ENCODE measurements around the gene GSAP. TPM values are rescaled to one million over a fixed set of nuclear protein-coding genes. Genes with fewer than 3 reads are reported as not detected.

GSAP gene
- total and polyA plus RNA-seq, 2 donors (not counting 3 experiments of a cell fraction or from before 2014, with no cell fraction given) = 2.3 to 5.8 TPM

- intact Hi-C loops (cut with micrococcal nuclease) (no loop called here), dilution Hi-C loops (cut with MboI; ENCODE audit: extremely low pct_ligation_motif_present, low sequenced_read_pairs) (no loop called here)
- Histone ChIP-seq H3K9me3 (replicated peaks; ENCODE audit: control insufficient read depth, insufficient read depth, low read length) (no peaks in the 10 kb centered on the region), H3K4me3 (replicated peaks in 1 of 3; ENCODE audit: insufficient read depth in 1 of 3, low read depth in 1 of 3, low read length in 3 of 3) (no peak overlapping the region), H3K9ac (replicated peaks; ENCODE audit: extremely low read depth, insufficient read depth, low read length) (no peak overlapping the region), H3K36me3 (ENCODE audit: control insufficient read depth in 2 of 2, extremely low read depth in 1 of 2, insufficient read depth in 2 of 2, low read length in 2 of 2) (no peaks in the 10 kb centered on the region), H3K27ac (ENCODE audit: insufficient read depth, low read depth, low read length) (no peak overlapping the region), H4K20me1 (replicated peaks; ENCODE audit: control insufficient read depth, extremely low read depth, insufficient read depth, low read length) (no peaks in the 10 kb centered on the region), H2AFZ (ENCODE audit: low read depth, low read length) (no peak overlapping the region), H3K9me1 (replicated peaks; ENCODE audit: control insufficient read depth, extremely low read depth, insufficient read depth, low read length) (no peaks in the 10 kb centered on the region), H3K4me1 (ENCODE audit: control insufficient read depth, extremely low read depth, insufficient read depth, low read length) (peaks cover 19% of the 10 kb centered on the region), H3K27me3 (ENCODE audit: control insufficient read depth in 2 of 2, insufficient read depth in 2 of 2, low read length in 2 of 2) (no peaks in the 10 kb centered on the region), H3K79me2 (ENCODE audit: control insufficient read depth, insufficient read depth, low read length) (no peaks in the 10 kb centered on the region), H3K4me2 (ENCODE audit: insufficient read depth, low read length) (no peak overlapping the region)
- ChIA-PET POLR2A (no interaction called here), CTCF (no interaction called here)
- FAIRE-seq (no peak), DNase-seq (ENCODE audit: low read depth, low spot score) (no peak)
- TF ChIP-seq GATA2 (IDR thresholded peaks at IDR 0.05; ENCODE audit: insufficient read depth, insufficient read length, low read depth, low read length) (no peak), POLR2A (IDR thresholded peaks at IDR 0.05; ENCODE audit: low read depth, low read length) (no peak), FOS (IDR thresholded peaks at IDR 0.05; ENCODE audit: borderline replicate concordance, insufficient read depth, low read length) (no peak), POLR2AphosphoS5 (IDR thresholded peaks at IDR 0.05; ENCODE audit: insufficient read depth, low read depth, low read length) (no peak), JUN (IDR thresholded peaks at IDR 0.05; ENCODE audit: borderline replicate concordance, insufficient read depth, insufficient read length, low read depth) (no peak), MYC (IDR thresholded peaks at IDR 0.05; ENCODE audit: low read depth, low read length) (no peak)
- no TSS peak for BruUV-seq (replicated peaks)
Measured at GRCh38 chr7:77450613-77451012, 34.5 kb upstream of the GSAP start.

DNA sequence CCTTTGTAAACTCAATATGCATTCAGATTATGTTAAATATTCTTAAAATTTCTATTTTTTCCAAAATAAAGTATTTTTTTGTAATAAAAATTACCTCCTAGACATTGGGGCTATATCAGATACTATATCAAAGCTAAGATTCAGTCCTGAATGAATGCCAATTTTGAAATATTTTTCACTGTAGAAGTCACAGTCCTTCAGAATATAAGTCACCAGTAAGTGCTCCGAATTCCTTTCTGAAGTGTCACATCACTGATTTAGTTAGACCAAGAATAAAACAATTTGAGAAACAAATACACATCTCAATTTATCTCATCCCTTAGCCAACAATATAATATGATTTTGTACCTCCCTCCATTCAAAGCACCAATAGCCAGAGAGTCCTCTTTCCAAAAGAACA, 33.9 kb upstream of the GSAP start:
- DNase-seq (ENCODE audit: low read depth, low spot score) (no peak), FAIRE-seq (no peak)
- TF ChIP-seq MYC (IDR thresholded peaks at IDR 0.05; ENCODE audit: low read depth, low read length) (no peak), POLR2AphosphoS5 (IDR thresholded peaks at IDR 0.05; ENCODE audit: insufficient read depth, low read depth, low read length) (no peak), JUN (IDR thresholded peaks at IDR 0.05; ENCODE audit: borderline replicate concordance, insufficient read depth, insufficient read length, low read depth) (no peak), POLR2A (IDR thresholded peaks at IDR 0.05; ENCODE audit: low read depth, low read length) (no peak), CTCF (IDR thresholded peaks at IDR 0.05; ENCODE audit: extremely low read depth in 1 of 2, insufficient read depth in 1 of 2, low read depth in 1 of 2, low read length in 2 of 2) (no peak)
- H3K27ac ChIP-seq (ENCODE audit: insufficient read depth, low read depth, low read length) = no peak overlapping the region
- peaks cover 15% of the 10 kb centered on the region for H3K4me1 ChIP-seq (ENCODE audit: control insufficient read depth, extremely low read depth, insufficient read depth, low read length)
- H3K4me2 ChIP-seq (ENCODE audit: insufficient read depth, low read length) = no peak overlapping the region
- intact Hi-C loops (cut with micrococcal nuclease) (no loop called here), dilution Hi-C loops (cut with MboI; ENCODE audit: extremely low pct_ligation_motif_present, low sequenced_read_pairs) (no loop called here)
- no peak overlapping the region for H3K4me3 ChIP-seq (replicated peaks in 1 of 3; ENCODE audit: insufficient read depth in 1 of 3, low read depth in 1 of 3, low read length in 3 of 3)
- H4K20me1 ChIP-seq (replicated peaks; ENCODE audit: control insufficient read depth, extremely low read depth, insufficient read depth, low read length) = no peaks in the 10 kb centered on the region
- H3K27me3 ChIP-seq (ENCODE audit: control insufficient read depth in 2 of 2, insufficient read depth in 2 of 2, low read length in 2 of 2) = no peaks in the 10 kb centered on the region
- no peaks in the 10 kb centered on the region for H3K9me3 ChIP-seq (replicated peaks; ENCODE audit: control insufficient read depth, insufficient read depth, low read length)
- H3K9ac ChIP-seq (replicated peaks; ENCODE audit: extremely low read depth, insufficient read depth, low read length) = no peak overlapping the region
- no peaks in the 10 kb centered on the region for H3K36me3 ChIP-seq (ENCODE audit: control insufficient read depth in 2 of 2, extremely low read depth in 1 of 2, insufficient read depth in 2 of 2, low read length in 2 of 2)
- no TSS peak for BruUV-seq (replicated peaks)
- no peak overlapping the region for H2AFZ ChIP-seq (ENCODE audit: low read depth, low read length)
- H3K9me1 ChIP-seq (replicated peaks; ENCODE audit: control insufficient read depth, extremely low read depth, insufficient read depth, low read length) = no peaks in the 10 kb centered on the region
- no peaks in the 10 kb centered on the region for H3K79me2 ChIP-seq (ENCODE audit: control insufficient read depth, insufficient read depth, low read length)
- ChIA-PET POLR2A (interaction anchor here (0.5 kb wide), 1 partner anchor 1048 kb away, joined by 3 read pairs; no protein-coding TSS in a partner anchor), CTCF (no interaction called here)

Data from endothelial cell of umbilical vein (primary cell).